GM12801 (cell line): ENCODE results near the gene ERH.

Experiments used
- TF ChIP-seq, protein P1 (sequence below): IDR thresholded peaks from one replicate; pipeline ENCODE4 v1.5.1; 2011; ENCODE audit warnings: control low read depth; ENCODE audit not compliant: insufficient read length; ENCODE audit errors: extremely low read depth

The ERH gene

DNA sequence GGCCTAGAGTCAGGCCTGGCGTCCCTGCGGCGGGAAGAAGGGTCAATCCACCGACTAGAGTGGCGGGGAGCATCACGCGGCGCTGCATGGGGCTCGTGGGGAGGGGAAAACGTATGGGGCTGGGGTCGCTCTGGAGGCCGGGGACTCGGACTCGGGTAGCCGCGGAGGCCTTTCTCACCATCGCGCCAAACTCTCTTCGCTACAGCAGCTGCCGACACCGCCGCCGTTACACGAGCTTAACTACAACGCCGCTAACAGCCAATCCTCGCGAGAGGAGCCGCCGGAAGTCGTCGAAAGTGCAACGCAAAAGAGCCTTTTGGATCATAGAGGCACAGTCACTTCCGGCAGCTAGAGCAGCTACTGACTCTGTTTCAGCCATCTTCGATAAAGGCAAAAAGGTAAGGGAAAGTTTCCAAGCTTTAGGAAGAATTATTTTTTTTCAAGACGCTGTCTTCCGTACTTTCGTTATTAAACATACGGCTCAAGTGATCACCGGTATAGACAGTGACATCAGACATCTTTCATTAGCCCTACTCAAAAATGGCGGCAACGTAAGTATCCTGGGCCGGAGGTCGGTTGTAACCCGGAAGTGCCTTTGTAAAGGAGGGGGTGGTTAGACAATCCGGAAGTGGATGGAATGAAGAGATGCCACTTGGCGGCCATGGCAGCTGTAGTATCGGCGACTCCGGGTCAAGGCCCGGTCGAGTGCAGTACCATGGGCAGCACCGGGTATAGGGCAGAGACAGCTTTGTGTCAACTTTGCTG is at the start of gene ERH, which contains the start of gene SLC39A9:
ERH (minus strand) TSS at position 247 of the 765 bp plus-strand sequence; CDS start at position 181, 66 bp downstream.
SLC39A9 (plus strand) TSS at position 640 of the 765 bp plus-strand sequence. CDS start 678 bp downstream, outside the sequence.
- TF ChIP-seq, protein P1, sequence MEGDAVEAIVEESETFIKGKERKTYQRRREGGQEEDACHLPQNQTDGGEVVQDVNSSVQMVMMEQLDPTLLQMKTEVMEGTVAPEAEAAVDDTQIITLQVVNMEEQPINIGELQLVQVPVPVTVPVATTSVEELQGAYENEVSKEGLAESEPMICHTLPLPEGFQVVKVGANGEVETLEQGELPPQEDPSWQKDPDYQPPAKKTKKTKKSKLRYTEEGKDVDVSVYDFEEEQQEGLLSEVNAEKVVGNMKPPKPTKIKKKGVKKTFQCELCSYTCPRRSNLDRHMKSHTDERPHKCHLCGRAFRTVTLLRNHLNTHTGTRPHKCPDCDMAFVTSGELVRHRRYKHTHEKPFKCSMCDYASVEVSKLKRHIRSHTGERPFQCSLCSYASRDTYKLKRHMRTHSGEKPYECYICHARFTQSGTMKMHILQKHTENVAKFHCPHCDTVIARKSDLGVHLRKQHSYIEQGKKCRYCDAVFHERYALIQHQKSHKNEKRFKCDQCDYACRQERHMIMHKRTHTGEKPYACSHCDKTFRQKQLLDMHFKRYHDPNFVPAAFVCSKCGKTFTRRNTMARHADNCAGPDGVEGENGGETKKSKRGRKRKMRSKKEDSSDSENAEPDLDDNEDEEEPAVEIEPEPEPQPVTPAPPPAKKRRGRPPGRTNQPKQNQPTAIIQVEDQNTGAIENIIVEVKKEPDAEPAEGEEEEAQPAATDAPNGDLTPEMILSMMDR, result no peak

DNA sequence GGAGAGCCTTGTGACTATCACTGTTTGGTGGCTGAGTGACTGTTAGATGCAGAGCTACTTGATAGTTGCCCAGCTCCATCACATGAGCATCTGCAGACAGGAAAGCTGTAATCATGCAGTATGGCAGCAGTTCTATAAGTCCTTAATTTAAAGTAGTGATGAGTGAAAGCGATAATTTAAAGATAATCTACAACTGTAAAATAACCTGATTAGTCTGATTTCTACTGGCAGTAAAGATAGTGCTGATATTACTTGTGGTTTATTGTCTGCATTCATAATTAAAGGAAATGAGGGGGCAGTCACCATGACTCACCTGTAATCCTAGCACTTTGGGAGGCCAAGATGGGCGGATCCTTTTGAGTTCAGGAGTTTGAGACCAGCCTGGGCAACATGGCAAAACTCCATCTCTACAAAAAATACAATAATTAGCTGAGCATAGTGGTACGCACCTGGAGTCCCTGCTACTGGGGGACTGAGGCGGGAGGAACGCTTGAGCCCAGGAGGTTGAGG is 45.3 kb upstream of the ERH start:
- TF ChIP-seq, protein P1, result no peak

DNA sequence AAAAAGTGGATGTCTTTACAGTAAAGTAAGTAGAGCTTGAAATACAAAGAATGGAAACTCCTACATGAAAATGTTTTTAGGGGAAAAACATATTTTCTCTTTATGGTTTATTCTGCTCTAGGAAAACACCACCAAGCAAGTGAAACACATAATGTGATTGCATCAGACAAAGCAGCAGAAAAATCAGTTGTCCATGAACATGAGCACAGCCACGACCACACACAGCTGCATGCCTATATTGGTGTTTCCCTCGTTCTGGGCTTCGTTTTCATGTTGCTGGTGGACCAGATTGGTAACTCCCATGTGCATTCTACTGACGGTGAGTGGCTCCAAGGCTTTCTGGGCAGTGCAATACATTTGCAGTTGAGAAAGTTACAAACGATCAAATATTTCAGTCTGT is 43.8 kb upstream of the ERH start:
- TF ChIP-seq, protein P1, result no peak

DNA sequence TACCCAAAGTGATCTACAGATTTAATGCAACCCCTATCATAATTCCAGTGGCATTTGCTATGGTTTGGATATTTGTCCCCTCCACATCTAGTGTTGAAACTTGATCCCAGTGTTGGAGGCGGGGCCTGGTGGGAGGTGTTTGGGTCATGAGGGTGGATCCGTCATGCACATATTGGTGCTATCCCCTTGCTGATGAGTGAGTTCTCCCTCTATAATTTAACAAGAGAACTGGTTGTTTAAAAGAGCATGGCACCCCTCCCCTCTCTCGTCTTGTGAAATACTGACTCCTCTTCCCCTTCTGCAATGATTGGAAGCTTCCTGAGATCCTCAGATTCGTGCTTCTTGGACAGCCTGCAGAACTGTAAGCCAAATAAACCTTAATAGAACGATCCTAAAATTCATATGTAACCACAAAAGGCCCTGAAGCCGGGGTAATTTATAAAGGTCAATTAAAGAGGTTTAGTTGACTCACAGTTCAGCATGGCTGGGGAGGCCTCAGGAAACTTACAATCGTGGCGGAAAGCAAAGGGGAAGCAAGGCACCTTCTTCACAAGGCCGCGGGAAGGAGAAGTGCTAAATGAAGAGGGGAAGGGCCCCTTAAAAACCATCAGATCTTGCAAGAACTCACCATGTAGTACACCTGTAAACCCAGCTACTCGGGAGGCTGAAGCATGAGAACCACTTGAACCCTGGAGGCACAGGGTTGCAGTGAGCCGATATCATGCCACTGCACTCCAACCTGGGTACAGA is 41.6 kb upstream of the ERH start:
- TF ChIP-seq, protein P1, result no peak

DNA sequence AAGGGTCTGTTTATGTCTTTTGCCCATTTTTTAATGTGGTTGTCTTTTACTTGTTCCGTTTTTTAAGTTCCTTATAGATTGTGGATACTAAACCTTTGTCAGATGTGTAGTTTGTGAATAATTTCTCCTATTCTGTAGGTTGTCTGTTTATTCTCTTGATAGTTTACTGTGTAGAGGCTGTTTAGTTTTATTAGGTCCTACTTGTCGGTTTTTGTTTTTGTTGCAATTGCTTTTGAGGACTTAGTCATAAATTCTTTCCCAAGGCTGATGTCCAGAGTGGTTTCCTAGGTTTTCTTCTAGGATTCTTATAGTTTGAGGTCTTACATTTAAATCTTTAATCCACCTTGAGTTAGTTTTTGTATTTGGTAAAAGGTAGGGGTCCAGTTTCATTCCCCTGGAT is 34.3 kb upstream of the ERH start:
- TF ChIP-seq, protein P1, result no peak

DNA sequence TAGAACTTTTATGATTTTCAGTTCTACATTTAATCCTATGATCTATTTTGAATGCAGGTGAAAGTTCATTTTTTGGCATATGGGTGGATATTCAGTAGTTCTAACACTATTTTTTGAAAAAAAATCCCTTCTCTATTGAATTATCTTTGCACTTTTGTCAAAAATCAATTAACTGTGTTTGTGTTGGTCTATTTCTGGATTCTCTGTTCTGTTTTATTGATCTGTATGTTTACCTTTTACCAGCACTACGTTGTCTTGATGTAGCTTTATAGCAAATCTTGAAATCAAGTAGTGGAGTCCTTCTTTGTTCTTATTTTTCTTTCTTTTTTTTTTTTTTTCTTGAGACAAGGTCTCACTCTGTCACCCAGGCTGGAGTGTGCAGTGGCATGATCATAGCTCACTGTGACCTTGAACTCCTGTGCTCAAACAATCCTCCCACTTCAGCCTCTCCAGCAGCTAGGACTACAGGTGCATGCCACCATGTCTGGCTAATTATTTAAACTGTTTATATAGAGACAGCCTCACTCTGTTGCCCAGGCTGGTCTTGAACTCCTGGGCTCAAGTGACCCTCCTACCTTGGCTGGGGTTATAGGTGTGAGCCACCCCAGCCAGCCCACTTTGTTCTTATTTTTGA is 32.3 kb upstream of the ERH start:
- TF ChIP-seq, protein P1, result no peak

DNA sequence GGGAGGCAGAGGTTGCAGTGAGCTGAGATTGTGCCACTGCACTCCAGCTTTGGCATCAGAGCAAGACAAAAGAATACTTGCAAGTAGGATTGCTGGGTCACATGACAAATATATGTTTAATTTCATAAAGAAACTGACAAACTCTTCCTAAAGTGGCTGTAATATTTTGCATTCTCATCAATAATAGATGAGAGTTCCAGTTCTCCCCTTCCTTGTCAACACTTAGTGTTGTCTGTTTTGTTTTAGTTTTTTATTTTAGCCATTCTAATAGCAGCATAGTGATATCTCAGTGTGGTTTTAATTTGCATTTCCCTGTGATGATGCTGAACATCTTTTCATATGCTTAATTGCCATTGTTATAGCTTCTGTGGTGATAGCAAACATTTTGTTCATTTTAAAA is 31.5 kb upstream of the ERH start:
- TF ChIP-seq, protein P1, result no peak
